WTC11 (cell line): Measurements from ENCODE around the gene IGSF6. TPM values are rescaled to one million over a fixed set of nuclear protein-coding genes. Genes with fewer than 3 reads are reported as not detected.
A peak's percentile ranks its signal among the peaks of the same experiment; 100 is the strongest.
"Not testable (repeated sequence)": the region's sequence is repeated elsewhere in the genome, so short reads cannot be mapped to it uniquely, and the experiment has no call there.

Source experiments
- ATAC-seq: fragments of 200-7000 bp; cut with Tn5 transposase; 2 replicates; pipeline ENCODE4 v1.10.0; 2021; ENCODE audit warnings: mild to moderate bottlenecking, moderate library complexity
- CTCF ChIA-PET: fragments of 300-600 bp; sonication (Branson Sonifier 250); formaldehyde crosslinking; loops from one replicate; lab custom pipeline; 2021; ENCODE audit warnings: antibody characterized with exemption; lab: Charles Lee
- POLR2A ChIA-PET: fragments of 350-600 bp; sonication (Branson Sonifier 250); formaldehyde crosslinking; loops from one replicate; lab custom pipeline; 2021; ENCODE audit warnings: antibody characterized with exemption; lab: Charles Lee
- DNase-seq: peaks from one replicate; pipeline ENCODE4 v3.0.0; 2021; ENCODE audit warnings: low spot score
- H3K27ac Mint-ChIP-seq: 2 replicates; pipeline ENCODE4 v1.8.0; 2021; ENCODE audit warnings: mixed read lengths
- H3K27me3 Mint-ChIP-seq: 2 replicates; pipeline ENCODE4 v1.8.0; 2021; ENCODE audit warnings: low read depth, mild to moderate bottlenecking, moderate library complexity, mixed read lengths
- H3K36me3 Mint-ChIP-seq: 2 replicates; pipeline ENCODE4 v1.8.0; 2021; ENCODE audit warnings: mixed read lengths
- H3K4me1 Mint-ChIP-seq: 2 replicates; pipeline ENCODE4 v1.8.0; 2022; ENCODE audit warnings: mixed read lengths
- H3K4me3 Mint-ChIP-seq: 2 replicates; pipeline ENCODE4 v1.8.0; 2021; ENCODE audit warnings: mild to moderate bottlenecking, moderate library complexity, mixed read lengths
- H3K9me3 Mint-ChIP-seq: 2 replicates; pipeline ENCODE4 v1.8.0; 2021; ENCODE audit warnings: mixed read lengths
- EMX1 ChIP-seq: fragments of 250-450 bp; sonication (Bioruptor Pico); IDR thresholded peaks from 2 replicates; pipeline ENCODE4 v1.8.0; 2021; ENCODE audit warnings: mild to moderate bottlenecking
- GABPB1 ChIP-seq: sonication (generic); formaldehyde crosslinking; IDR thresholded peaks from 2 replicates; pipeline ENCODE4 v1.8.1; 2023; ENCODE audit warnings: mild to moderate bottlenecking, missing genetic modification reagents
- NFYB ChIP-seq: sonication (generic); formaldehyde crosslinking; conservative IDR thresholded peaks from 2 replicates; pipeline ENCODE4 v1.8.0; 2022; ENCODE audit warnings: low read depth, missing genetic modification reagents
- SP1 ChIP-seq: sonication (generic); formaldehyde crosslinking; conservative IDR thresholded peaks from 2 replicates; pipeline ENCODE4 v1.8.1; 2022; ENCODE audit warnings: missing genetic modification reagents
- TEAD1 ChIP-seq: sonication (generic); formaldehyde crosslinking; IDR thresholded peaks from 2 replicates; pipeline ENCODE4 v1.8.0; 2022; ENCODE audit warnings: mild to moderate bottlenecking, missing genetic modification reagents
- ZBTB21 ChIP-seq: sonication (generic); formaldehyde crosslinking; IDR thresholded peaks from 2 replicates; pipeline ENCODE4 v1.8.1; 2023; ENCODE audit warnings: mild to moderate bottlenecking, missing genetic modification reagents, borderline replicate concordance
- ZNF138 ChIP-seq: sonication (generic); formaldehyde crosslinking; conservative IDR thresholded peaks from 2 replicates; pipeline ENCODE4 v1.8.1; 2022; ENCODE audit warnings: mild to moderate bottlenecking, moderate library complexity, missing genetic modification reagents
- ZNF219 ChIP-seq: sonication (generic); formaldehyde crosslinking; IDR thresholded peaks from 2 replicates; pipeline ENCODE4 v1.8.0; 2023; ENCODE audit warnings: missing genetic modification reagents, mild to moderate bottlenecking, borderline replicate concordance
- total RNA-seq: library from RNA; stranded (reverse); gene quantifications from 3 replicates; pipeline ENCODE4 v1.2.3, GENCODE V29; 2021
- TF ChIP-seq, protein P1 (sequence below): sonication (generic); formaldehyde crosslinking; IDR thresholded peaks from 2 replicates; pipeline ENCODE4 v1.8.1; 2022; ENCODE audit warnings: low read depth, mild to moderate bottlenecking, moderate library complexity, missing genetic modification reagents, borderline replicate concordance
- TF ChIP-seq, protein P2 (sequence below): sonication (generic); formaldehyde crosslinking; IDR thresholded peaks from 2 replicates; pipeline ENCODE4 v1.8.1; 2022; ENCODE audit warnings: missing genetic modification reagents, borderline replicate concordance
- TF ChIP-seq, protein P3 (sequence below): sonication (generic); formaldehyde crosslinking; IDR thresholded peaks from 2 replicates; pipeline ENCODE4 v1.8.0; 2022; ENCODE audit warnings: mild to moderate bottlenecking, missing genetic modification reagents

Gene IGSF6
- total RNA-seq, 1 experiment from 2014 or later = not detected

DNA sequence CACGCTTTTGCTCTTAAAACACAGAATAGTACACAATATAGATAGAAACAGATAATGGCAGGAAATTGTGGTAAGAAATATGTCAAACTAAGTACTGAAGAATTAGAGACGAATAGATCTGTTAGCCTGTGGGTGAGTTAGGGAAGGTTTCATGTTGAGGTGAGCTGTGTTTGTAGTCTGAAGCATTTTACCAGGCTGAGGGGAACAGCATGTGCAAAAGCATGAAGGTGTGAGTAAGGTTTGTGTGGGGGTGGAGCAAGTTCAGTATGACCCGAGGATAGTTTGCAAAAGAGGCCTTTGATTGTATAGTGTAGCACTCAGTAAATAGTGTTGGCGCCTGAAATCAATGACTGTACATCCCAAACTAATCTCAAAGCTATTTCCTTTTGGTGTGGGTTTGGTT is 13.8 kb downstream of the IGSF6 start (continued):
- no peak for TF ChIP-seq ZBTB21

- TF ChIP-seq, protein P1, sequence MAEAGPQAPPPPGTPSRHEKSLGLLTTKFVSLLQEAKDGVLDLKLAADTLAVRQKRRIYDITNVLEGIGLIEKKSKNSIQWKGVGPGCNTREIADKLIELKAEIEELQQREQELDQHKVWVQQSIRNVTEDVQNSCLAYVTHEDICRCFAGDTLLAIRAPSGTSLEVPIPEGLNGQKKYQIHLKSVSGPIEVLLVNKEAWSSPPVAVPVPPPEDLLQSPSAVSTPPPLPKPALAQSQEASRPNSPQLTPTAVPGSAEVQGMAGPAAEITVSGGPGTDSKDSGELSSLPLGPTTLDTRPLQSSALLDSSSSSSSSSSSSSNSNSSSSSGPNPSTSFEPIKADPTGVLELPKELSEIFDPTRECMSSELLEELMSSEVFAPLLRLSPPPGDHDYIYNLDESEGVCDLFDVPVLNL (CRISPR knock-in tag) = no peak
- TF ChIP-seq, protein P2, sequence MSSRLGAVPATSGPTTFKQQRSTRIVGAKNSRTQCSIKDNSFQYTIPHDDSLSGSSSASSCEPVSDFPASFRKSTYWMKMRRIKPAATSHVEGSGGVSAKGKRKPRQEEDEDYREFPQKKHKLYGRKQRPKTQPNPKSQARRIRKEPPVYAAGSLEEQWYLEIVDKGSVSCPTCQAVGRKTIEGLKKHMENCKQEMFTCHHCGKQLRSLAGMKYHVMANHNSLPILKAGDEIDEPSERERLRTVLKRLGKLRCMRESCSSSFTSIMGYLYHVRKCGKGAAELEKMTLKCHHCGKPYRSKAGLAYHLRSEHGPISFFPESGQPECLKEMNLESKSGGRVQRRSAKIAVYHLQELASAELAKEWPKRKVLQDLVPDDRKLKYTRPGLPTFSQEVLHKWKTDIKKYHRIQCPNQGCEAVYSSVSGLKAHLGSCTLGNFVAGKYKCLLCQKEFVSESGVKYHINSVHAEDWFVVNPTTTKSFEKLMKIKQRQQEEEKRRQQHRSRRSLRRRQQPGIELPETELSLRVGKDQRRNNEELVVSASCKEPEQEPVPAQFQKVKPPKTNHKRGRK (CRISPR knock-in tag) = no peak
- 0 out of 2 replicates have a peak, but pooled peaks have one; percentile 13 for TF ChIP-seq NFYB (CRISPR knock-in tag)
- no peak for TF ChIP-seq GABPB1 (CRISPR knock-in tag)
- TF ChIP-seq, protein P3, sequence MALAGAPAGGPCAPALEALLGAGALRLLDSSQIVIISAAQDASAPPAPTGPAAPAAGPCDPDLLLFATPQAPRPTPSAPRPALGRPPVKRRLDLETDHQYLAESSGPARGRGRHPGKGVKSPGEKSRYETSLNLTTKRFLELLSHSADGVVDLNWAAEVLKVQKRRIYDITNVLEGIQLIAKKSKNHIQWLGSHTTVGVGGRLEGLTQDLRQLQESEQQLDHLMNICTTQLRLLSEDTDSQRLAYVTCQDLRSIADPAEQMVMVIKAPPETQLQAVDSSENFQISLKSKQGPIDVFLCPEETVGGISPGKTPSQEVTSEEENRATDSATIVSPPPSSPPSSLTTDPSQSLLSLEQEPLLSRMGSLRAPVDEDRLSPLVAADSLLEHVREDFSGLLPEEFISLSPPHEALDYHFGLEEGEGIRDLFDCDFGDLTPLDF (CRISPR knock-in tag) = no peak
- TF ChIP-seq EMX1 (CRISPR knock-in tag) = no peak
- TF ChIP-seq, all 79 proteins: peak for 1
- ChIA-PET POLR2A (no interaction called here), CTCF (interaction anchor here (0.6 to 0.7 kb wide), 2 partner anchors 56 to 1250 kb away, joined by 3 read pairs; no protein-coding TSS in a partner anchor)
- Mint-ChIP-seq H3K9me3 (no peaks in the 10 kb centered on the region), H3K27ac (peak overlapping the region; percentile 16; the same call in 1 of the 2 replicates), H3K36me3 (no peaks in the 10 kb centered on the region), H3K27me3 (no peaks in the 10 kb centered on the region), H3K4me1 (peaks cover 26% of the 10 kb centered on the region), H3K4me3 (no peak overlapping the region)
- DNase-seq (no peak), ATAC-seq (no peak)
These were observed 15.1 kb downstream of the IGSF6 start for GRCh38 chr16:21637032-21637968.

DNA sequence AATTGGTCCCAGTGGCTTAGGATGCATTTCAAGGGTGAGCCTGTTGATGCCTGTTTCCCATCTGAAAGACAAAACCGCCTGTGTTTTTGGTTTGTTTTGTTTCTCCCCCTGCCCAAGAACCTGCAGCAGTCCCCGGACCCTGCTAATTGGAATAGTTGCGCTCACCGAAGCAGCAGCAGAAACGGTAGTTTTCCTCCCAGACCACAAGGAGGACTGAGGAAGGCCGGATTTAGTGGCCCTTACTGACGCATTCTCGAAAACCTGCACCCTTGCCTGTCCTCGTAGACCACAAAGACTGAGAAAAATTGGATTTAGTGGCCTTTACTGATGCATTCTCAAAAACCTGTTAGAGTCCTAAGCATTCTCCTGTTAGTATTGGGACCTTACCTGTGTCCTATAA is 16.7 kb downstream of the IGSF6 start:
- POLR2A ChIA-PET, H3K27me3 Mint-ChIP-seq, H3K36me3 Mint-ChIP-seq, CTCF ChIA-PET, DNase-seq, H3K9me3 Mint-ChIP-seq, ATAC-seq, H3K4me3 Mint-ChIP-seq: not testable (repeated sequence)
- H3K27ac Mint-ChIP-seq = peak overlapping the region; percentile 72
- peaks cover 26% of the 10 kb centered on the region for H3K4me1 Mint-ChIP-seq

- H3K9me3 Mint-ChIP-seq = peaks cover 7% of the 10 kb centered on the region
- POLR2A ChIA-PET = no interaction called here
- CTCF ChIA-PET = interaction anchor here (1.1 kb wide), 1 partner anchor 50 kb away, joined by 3 read pairs; no protein-coding TSS in a partner anchor
- no peaks in the 10 kb centered on the region for H3K27me3 Mint-ChIP-seq
- peaks cover 26% of the 10 kb centered on the region for H3K4me1 Mint-ChIP-seq
- no peak overlapping the region for H3K4me3 Mint-ChIP-seq
- TF ChIP-seq EMX1 (CRISPR knock-in tag) (no peak), TEAD1 (no peak), ZNF219 (CRISPR knock-in tag) (no peak), SP1 (CRISPR knock-in tag) (no peak), ZNF138 (CRISPR knock-in tag) (no peak)
- TF ChIP-seq, all 79 proteins: peak for 0
- Mint-ChIP-seq H3K36me3 (peaks cover 16% of the 10 kb centered on the region), H3K27ac (no peak overlapping the region)
- DNase-seq (no peak), ATAC-seq (no peak)
These were observed 18.2 kb downstream of the IGSF6 start for GRCh38 chr16:21634216-21634615.
